Neural progenitor cell (in vitro differentiated cells): ENCODE measurements around the gene RHBDL1. TPM values are rescaled to one million over a fixed set of nuclear protein-coding genes. Genes with fewer than 3 reads are reported as not detected.
A peak's percentile ranks its signal among the peaks of the same experiment; 100 is the strongest.

Experiments used
- DNase-seq: peaks from one replicate; pipeline ENCODE4 v3.0.0-alpha.2; 2016; ENCODE audit warnings: low spot score
- H2AFZ ChIP-seq: fragments of 200-600 bp; sonication (generic); replicated peaks from 2 replicates; pipeline ENCODE4 v1.6.1; 2016; ENCODE audit warnings: antibody characterized with exemption
- H3F3A ChIP-seq: fragments of 200-600 bp; sonication (generic); 2 replicates; pipeline ENCODE4 v1.6.1; 2016; ENCODE audit warnings: antibody characterized with exemption, low read depth
- H3K27ac ChIP-seq: fragments of 200-600 bp; sonication (generic); 2 replicates; pipeline ENCODE4 v1.5.1; 2016; ENCODE audit warnings: mild to moderate bottlenecking
- H3K27me3 ChIP-seq: fragments of 200-600 bp; sonication (generic); 2 replicates; pipeline ENCODE4 v1.6.1; 2016; ENCODE audit warnings: mild to moderate bottlenecking, moderate library complexity
- H3K36me3 ChIP-seq: fragments of 200-600 bp; sonication (generic); 2 replicates; pipeline ENCODE4 v1.5.1; 2016
- H3K4me1 ChIP-seq: fragments of 200-600 bp; sonication (generic); 2 replicates; pipeline ENCODE4 v1.6.1; 2016; ENCODE audit warnings: mixed run types
- H3K4me2 ChIP-seq: fragments of 200-600 bp; sonication (generic); 2 replicates; pipeline ENCODE4 v1.6.1; 2016
- H3K4me3 ChIP-seq: fragments of 200-600 bp; sonication (generic); 2 replicates; pipeline ENCODE4 v1.5.1; 2016
- H3K79me2 ChIP-seq: fragments of 200-600 bp; sonication (generic); 2 replicates; pipeline ENCODE4 v1.6.1; 2016; ENCODE audit warnings: low read depth
- H3K9ac ChIP-seq: fragments of 200-600 bp; sonication (generic); 2 replicates; pipeline ENCODE4 v1.6.1; 2016
- H3K9me3 ChIP-seq: fragments of 200-600 bp; sonication (generic); 2 replicates; pipeline ENCODE4 v1.5.1; 2016; ENCODE audit warnings: low read depth
- H4K20me1 ChIP-seq: fragments of 200-600 bp; sonication (generic); 2 replicates; pipeline ENCODE4 v1.6.1; 2016; ENCODE audit warnings: low read depth
- H3K27ac Mint-ChIP-seq: 3 replicates; pipeline ENCODE4 v1.8.0; 2021; ENCODE audit warnings: mixed read lengths
- H3K27me3 Mint-ChIP-seq: 2 replicates; pipeline ENCODE4 v1.8.0; 2022; ENCODE audit warnings: low read depth, mild to moderate bottlenecking, inconsistent platforms, moderate library complexity, mixed read lengths; ENCODE audit not compliant: insufficient read depth
- H3K36me3 Mint-ChIP-seq: 3 replicates; pipeline ENCODE4 v1.8.0; 2021; ENCODE audit warnings: mixed read lengths
- H3K4me1 Mint-ChIP-seq: 3 replicates; pipeline ENCODE4 v1.8.0; 2021; ENCODE audit warnings: mixed read lengths
- H3K4me3 Mint-ChIP-seq: 3 replicates; pipeline ENCODE4 v1.8.0; 2021; ENCODE audit warnings: mild to moderate bottlenecking, moderate library complexity, mixed read lengths
- H3K9me3 Mint-ChIP-seq: 3 replicates; pipeline ENCODE4 v1.8.0; 2020; ENCODE audit warnings: mixed read lengths
- CTCF ChIP-seq: fragments of 200-600 bp; sonication (generic); IDR thresholded peaks from 2 replicates; pipeline ENCODE4 v1.5.1; 2017; ENCODE audit warnings: antibody characterized with exemption, mild to moderate bottlenecking
- EZH2 ChIP-seq: fragments of 200-600 bp; sonication (generic); IDR thresholded peaks from 2 replicates; pipeline ENCODE4 v1.6.1; 2017; ENCODE audit warnings: antibody characterized with exemption, mild to moderate bottlenecking, moderate library complexity
- EZH2phosphoT487 ChIP-seq: fragments of 200-600 bp; sonication (generic); IDR thresholded peaks from 2 replicates; pipeline ENCODE4 v1.6.1; 2017; ENCODE audit warnings: antibody characterized with exemption
- total RNA-seq: library from RNA; depleted of rRNA; stranded (reverse); fragments of >200 nt; gene quantifications from 2 replicates; pipeline ENCODE4 v1.2.3, GENCODE V29; 2015; ENCODE audit warnings: low replicate concordance

The RHBDL1 gene
- total RNA-seq, 1 donor from 2014 or later, result 0.28 TPM

- peaks cover 34% of the 10 kb centered on the region for H3K27me3 ChIP-seq
- peaks cover 9% of the 10 kb centered on the region for H4K20me1 ChIP-seq
- no peak overlapping the region for H3K27ac Mint-ChIP-seq
- peak; percentile 54 for DNase-seq
- TF ChIP-seq EZH2phosphoT487 (peak; percentile 62), CTCF (no peak), EZH2 (peak; percentile 87)
- H3K36me3 Mint-ChIP-seq, result no peaks in the 10 kb centered on the region
- no peak overlapping the region for H3K9ac ChIP-seq
- peak overlapping the region; percentile 77 for H3K4me3 Mint-ChIP-seq
- H3K4me1 Mint-ChIP-seq, result peaks cover 24% of the 10 kb centered on the region
- no peaks in the 10 kb centered on the region for H3K36me3 ChIP-seq
- H3K27me3 Mint-ChIP-seq, result peaks cover 6% of the 10 kb centered on the region
- peaks cover 16% of the 10 kb centered on the region for H3K4me1 ChIP-seq
- H3K27ac ChIP-seq, result no peak overlapping the region
- no peaks in the 10 kb centered on the region for H3K9me3 ChIP-seq
- H3F3A ChIP-seq, result peaks cover 29% of the 10 kb centered on the region
- H3K4me2 ChIP-seq, result peak overlapping the region; percentile 95
- H3K4me3 ChIP-seq, result peak overlapping the region; percentile 74
- H3K79me2 ChIP-seq, result no peaks in the 10 kb centered on the region
- H2AFZ ChIP-seq, result peak overlapping the region; percentile 85
- H3K9me3 Mint-ChIP-seq, result no peaks in the 10 kb centered on the region
Measured at GRCh38 chr16:642189-643049, 33.1 kb upstream of the RHBDL1 start.

GRCh38 chr16:643050-643368 lies 32.5 kb upstream of the RHBDL1 start:
- Histone ChIP-seq H3F3A (peaks cover 23% of the 10 kb centered on the region), H2AFZ (no peak overlapping the region), H3K4me1 (peaks cover 10% of the 10 kb centered on the region), H3K9me3 (no peaks in the 10 kb centered on the region), H3K4me2 (no peak overlapping the region), H3K9ac (no peak overlapping the region), H4K20me1 (peaks cover 11% of the 10 kb centered on the region), H3K79me2 (no peaks in the 10 kb centered on the region), H3K27me3 (peaks cover 34% of the 10 kb centered on the region), H3K36me3 (no peaks in the 10 kb centered on the region), H3K4me3 (no peak overlapping the region), H3K27ac (no peak overlapping the region)
- Mint-ChIP-seq H3K4me1 (peaks cover 18% of the 10 kb centered on the region), H3K36me3 (no peaks in the 10 kb centered on the region), H3K9me3 (no peaks in the 10 kb centered on the region), H3K27me3 (peaks cover 3% of the 10 kb centered on the region), H3K4me3 (peak overlapping the region; percentile 79), H3K27ac (no peak overlapping the region)
- DNase-seq, result no peak
- TF ChIP-seq EZH2 (no peak), CTCF (no peak), EZH2phosphoT487 (no peak)

GRCh38 chr16:644556-644955 lies 30.9 kb upstream of the RHBDL1 start:
- Mint-ChIP-seq H3K4me1 (peaks cover 7% of the 10 kb centered on the region), H3K27ac (no peak overlapping the region), H3K27me3 (no peaks in the 10 kb centered on the region), H3K36me3 (no peaks in the 10 kb centered on the region), H3K4me3 (peak overlapping the region; percentile 59), H3K9me3 (no peaks in the 10 kb centered on the region)
- Histone ChIP-seq H3K36me3 (no peaks in the 10 kb centered on the region), H3K79me2 (no peaks in the 10 kb centered on the region), H3K4me3 (no peak overlapping the region), H3K27me3 (peaks cover 34% of the 10 kb centered on the region), H3F3A (peaks cover 23% of the 10 kb centered on the region), H3K9me3 (no peaks in the 10 kb centered on the region), H3K27ac (no peak overlapping the region), H3K9ac (no peak overlapping the region), H3K4me2 (no peak overlapping the region), H3K4me1 (peaks cover 5% of the 10 kb centered on the region), H4K20me1 (peaks cover 13% of the 10 kb centered on the region), H2AFZ (no peak overlapping the region)
- no peak for TF ChIP-seq CTCF
- no peak for TF ChIP-seq EZH2phosphoT487
- TF ChIP-seq EZH2, result no peak
- DNase-seq, result no peak
